ENCODE measurements around the gene VN1R5.
A peak's percentile ranks its signal among the peaks of the same experiment; 100 is the strongest.
"Not testable (repeated sequence)": the region's sequence is repeated elsewhere in the genome, so short reads cannot be mapped to it uniquely, and the experiment has no call there.

The VN1R5 gene

GRCh38 chr1:247255772-247256171 lies at the start of gene VN1R5:
VN1R5 (plus strand) TSS chr1:247256072.
- H3K4me1 Mint-ChIP-seq; H3K4me3 Mint-ChIP-seq; ATAC-seq; H3K9me3 Mint-ChIP-seq; DNase-seq (ENCODE audit: low spot score in 2 of 2); H3K36me3 Mint-ChIP-seq; H3K27ac Mint-ChIP-seq: not testable (repeated sequence)

- DNase-seq (ENCODE audit: low spot score in 2 of 2), result no peak
- H3K36me3 Mint-ChIP-seq, result peaks cover 47% of the 10 kb centered on the region
- H3K4me1 Mint-ChIP-seq, result peaks cover 71% of the 10 kb centered on the region
- ATAC-seq, result no peak
- H3K9me3 Mint-ChIP-seq, result no peaks in the 10 kb centered on the region
- peak overlapping the region; percentile 97 for H3K27ac Mint-ChIP-seq
- peak overlapping the region; percentile 89 for H3K4me3 Mint-ChIP-seq
These were observed 46.5 kb upstream of the VN1R5 start for GRCh38 chr1:247209396-247209795.

- H3K27ac Mint-ChIP-seq, result peak overlapping the region; percentile 97
- peaks cover 47% of the 10 kb centered on the region for H3K36me3 Mint-ChIP-seq
- peaks cover 71% of the 10 kb centered on the region for H3K4me1 Mint-ChIP-seq
- no peaks in the 10 kb centered on the region for H3K9me3 Mint-ChIP-seq
- H3K4me3 Mint-ChIP-seq, result peak overlapping the region; percentile 89
- DNase-seq (ENCODE audit: low spot score in 2 of 2), result no peak
- ATAC-seq, result no peak
These were observed 45.9 kb upstream of the VN1R5 start for GRCh38 chr1:247210062-247210375.

- H3K4me1 Mint-ChIP-seq, result peaks cover 69% of the 10 kb centered on the region
- peak overlapping the region; percentile 97 for H3K27ac Mint-ChIP-seq
- H3K36me3 Mint-ChIP-seq, result peaks cover 42% of the 10 kb centered on the region
- no peaks in the 10 kb centered on the region for H3K9me3 Mint-ChIP-seq
- ATAC-seq, result peak; percentile 99
- H3K4me3 Mint-ChIP-seq, result peak overlapping the region; percentile 89
- DNase-seq (ENCODE audit: low spot score in 2 of 2), result peak; percentile 89 to 96
These were observed 45.3 kb upstream of the VN1R5 start for GRCh38 chr1:247210376-247211117.

GRCh38 chr1:247211339-247211738 lies 44.5 kb upstream of the VN1R5 start:
- peaks cover 34% of the 10 kb centered on the region for H3K36me3 Mint-ChIP-seq
- DNase-seq (ENCODE audit: low spot score in 2 of 2) (no peak), ATAC-seq (no peak)
- no peaks in the 10 kb centered on the region for H3K9me3 Mint-ChIP-seq
- peak overlapping the region; percentile 37 for H3K27ac Mint-ChIP-seq
- H3K4me3 Mint-ChIP-seq, result peak overlapping the region; percentile 89
- peaks cover 61% of the 10 kb centered on the region for H3K4me1 Mint-ChIP-seq

- peak overlapping the region; percentile 89 for H3K4me3 Mint-ChIP-seq
- H3K9me3 Mint-ChIP-seq, result no peaks in the 10 kb centered on the region
- peak; percentile 11 for ATAC-seq
- peaks cover 58% of the 10 kb centered on the region for H3K4me1 Mint-ChIP-seq
- H3K27ac Mint-ChIP-seq, result peak overlapping the region; percentile 37
- no peak for DNase-seq (ENCODE audit: low spot score in 2 of 2)
- H3K36me3 Mint-ChIP-seq, result peaks cover 32% of the 10 kb centered on the region
These were observed 43.9 kb upstream of the VN1R5 start for GRCh38 chr1:247212012-247212411.

- H3K4me1 Mint-ChIP-seq, result peaks cover 49% of the 10 kb centered on the region
- no peak overlapping the region for H3K27ac Mint-ChIP-seq
- ATAC-seq, result no peak
- H3K4me3 Mint-ChIP-seq, result no peak overlapping the region
- no peak for DNase-seq (ENCODE audit: low spot score in 2 of 2)
- no peaks in the 10 kb centered on the region for H3K9me3 Mint-ChIP-seq
- H3K36me3 Mint-ChIP-seq, result peaks cover 29% of the 10 kb centered on the region
These were observed 43.0 kb upstream of the VN1R5 start for GRCh38 chr1:247212627-247213617.

GRCh38 chr1:247216261-247216660 lies 39.6 kb upstream of the VN1R5 start:
- H3K4me3 Mint-ChIP-seq, result no peak overlapping the region
- DNase-seq (ENCODE audit: low spot score in 2 of 2) (no peak), ATAC-seq (no peak)
- H3K27ac Mint-ChIP-seq, result no peak overlapping the region
- no peaks in the 10 kb centered on the region for H3K9me3 Mint-ChIP-seq
- H3K4me1 Mint-ChIP-seq, result peaks cover 23% of the 10 kb centered on the region
- no peaks in the 10 kb centered on the region for H3K36me3 Mint-ChIP-seq

- Mint-ChIP-seq H3K4me1 (peaks cover 5% of the 10 kb centered on the region), H3K27ac (no peak overlapping the region), H3K36me3 (no peaks in the 10 kb centered on the region), H3K4me3 (no peak overlapping the region), H3K9me3 (peaks cover 3% of the 10 kb centered on the region)
- ATAC-seq, result no peak
- no peak for DNase-seq (ENCODE audit: low spot score in 2 of 2)
These were observed 37.7 kb upstream of the VN1R5 start for GRCh38 chr1:247218121-247218651.

- not testable (repeated sequence) for H3K9me3 Mint-ChIP-seq; H3K36me3 Mint-ChIP-seq; DNase-seq (ENCODE audit: low spot score in 2 of 2); H3K4me3 Mint-ChIP-seq; ATAC-seq; H3K27ac Mint-ChIP-seq; H3K4me1 Mint-ChIP-seq
These were observed 35.6 kb upstream of the VN1R5 start for GRCh38 chr1:247220280-247220679.

GRCh38 chr1:247222840-247223239 lies 33.0 kb upstream of the VN1R5 start:
- Mint-ChIP-seq H3K27ac (no peak overlapping the region), H3K4me3 (no peak overlapping the region), H3K9me3 (peaks cover 7% of the 10 kb centered on the region), H3K36me3 (no peaks in the 10 kb centered on the region), H3K4me1 (no peaks in the 10 kb centered on the region)
- ATAC-seq (no peak), DNase-seq (ENCODE audit: low spot score in 2 of 2) (no peak)

GRCh38 chr1:247224822-247225221 lies 31.1 kb upstream of the VN1R5 start:
- ATAC-seq (no peak), DNase-seq (ENCODE audit: low spot score in 2 of 2) (no peak)
- Mint-ChIP-seq H3K27ac (no peak overlapping the region), H3K4me1 (no peaks in the 10 kb centered on the region), H3K36me3 (no peaks in the 10 kb centered on the region), H3K4me3 (no peak overlapping the region), H3K9me3 (peaks cover 11% of the 10 kb centered on the region)

- no peak for ATAC-seq
- Mint-ChIP-seq H3K4me1 (no peaks in the 10 kb centered on the region), H3K27ac (no peak overlapping the region), H3K36me3 (no peaks in the 10 kb centered on the region), H3K4me3 (no peak overlapping the region), H3K9me3 (peaks cover 8% of the 10 kb centered on the region)
- DNase-seq (ENCODE audit: low spot score in 2 of 2), result no peak
These were observed 27.7 kb upstream of the VN1R5 start for GRCh38 chr1:247228133-247228532.

GRCh38 chr1:247241691-247242090 lies 14.2 kb upstream of the VN1R5 start:
- Mint-ChIP-seq H3K4me1 (no peaks in the 10 kb centered on the region), H3K4me3 (no peak overlapping the region), H3K27ac (no peak overlapping the region), H3K36me3 (no peaks in the 10 kb centered on the region), H3K9me3 (peaks cover 9% of the 10 kb centered on the region)
- no peak for ATAC-seq
- no peak for DNase-seq (ENCODE audit: low spot score in 2 of 2)

GRCh38 chr1:247243524-247244137 lies 12.2 kb upstream of the VN1R5 start:
- no peaks in the 10 kb centered on the region for H3K4me1 Mint-ChIP-seq
- no peaks in the 10 kb centered on the region for H3K36me3 Mint-ChIP-seq
- ATAC-seq (no peak), DNase-seq (ENCODE audit: low spot score in 2 of 2) (no peak)
- peaks cover 13% of the 10 kb centered on the region for H3K9me3 Mint-ChIP-seq
- no peak overlapping the region for H3K27ac Mint-ChIP-seq
- H3K4me3 Mint-ChIP-seq, result no peak overlapping the region

Data from stimulated activated effector memory CD8-positive, alpha-beta T cell treated with anti-CD3 and anti-CD28 coated beads, Interleukin-12 subunit alpha, Interleukin-12 subunit beta, amount 100 ng/mL, for 72 hours (primary cell).